HG03039 (cell line): ENCODE measurements around the gene BCL2L11.
"Not testable (repeated sequence)": the region's sequence is repeated elsewhere in the genome, so short reads cannot be mapped to it uniquely, and the experiment has no call there.

Experiments
- ATAC-seq: cut with Tn5 transposase; IDR thresholded peaks from one replicate; pipeline ENCODE4 v1.9.1; 2021; ENCODE audit warnings: mild to moderate bottlenecking, moderate library complexity; ENCODE audit not compliant: unreplicated experiment

The BCL2L11 gene

GRCh38 chr2:111120253-111121027, at the start of gene BCL2L11:
Gene BCL2L11, plus strand, starts transcription at chr2:111120914. Its CDS starts 2,832 bp downstream, at chr2:111123746.
- peak; percentile 47 for ATAC-seq

- ATAC-seq, result no peak
Measured at GRCh38 chr2:111071600-111072171, 49.0 kb upstream of the BCL2L11 start.

GRCh38 chr2:111072220-111072871, 48.4 kb upstream of the BCL2L11 start:
- ATAC-seq, result no peak

GRCh38 chr2:111082659-111083058, 38.1 kb upstream of the BCL2L11 start:
- not testable (repeated sequence) for ATAC-seq

GRCh38 chr2:111091811-111092211, 28.9 kb upstream of the BCL2L11 start:
- no peak for ATAC-seq

GRCh38 chr2:111094691-111095090, 26.0 kb upstream of the BCL2L11 start:
- no peak for ATAC-seq

GRCh38 chr2:111095434-111095833, 25.3 kb upstream of the BCL2L11 start:
- ATAC-seq, result no peak

- no peak for ATAC-seq
Measured at GRCh38 chr2:111099402-111099801, 21.3 kb upstream of the BCL2L11 start.

GRCh38 chr2:111100087-111100764, 20.5 kb upstream of the BCL2L11 start:
- no peak for ATAC-seq

GRCh38 chr2:111100765-111101162, 19.9 kb upstream of the BCL2L11 start:
- ATAC-seq, result no peak

GRCh38 chr2:111101592-111101991, 19.1 kb upstream of the BCL2L11 start:
- no peak for ATAC-seq

- no peak for ATAC-seq
Measured at GRCh38 chr2:111102216-111102615, 18.5 kb upstream of the BCL2L11 start.

- ATAC-seq, result no peak
Measured at GRCh38 chr2:111105926-111106325, 14.8 kb upstream of the BCL2L11 start.

GRCh38 chr2:111106706-111107105, 14.0 kb upstream of the BCL2L11 start:
- ATAC-seq, result no peak

- no peak for ATAC-seq
Measured at GRCh38 chr2:111108745-111109271, 11.9 kb upstream of the BCL2L11 start.

- no peak for ATAC-seq
Measured at GRCh38 chr2:111111101-111111755, 9.5 kb upstream of the BCL2L11 start.

- ATAC-seq, result no peak
Measured at GRCh38 chr2:111113838-111114237, 6.9 kb upstream of the BCL2L11 start.

GRCh38 chr2:111116011-111116746, 4.5 kb upstream of the BCL2L11 start:
- no peak for ATAC-seq

GRCh38 chr2:111116843-111117597, 3.7 kb upstream of the BCL2L11 start:
- ATAC-seq, result no peak
